HEK293 (cell line): ENCODE results near the gene SIX2.
A peak's percentile ranks its signal among the peaks of the same experiment; 100 is the strongest.

Source experiments
- CTCF ChIP-seq: fragments of 450-650 bp; formaldehyde crosslinking; IDR thresholded peaks from 2 replicates; pipeline ENCODE4 v1.5.1; 2016; ENCODE audit warnings: missing biosample characterization, missing genetic modification characterization
- GLIS1 ChIP-seq: fragments of 450-650 bp; formaldehyde crosslinking; IDR thresholded peaks from 2 replicates; pipeline ENCODE4 v1.5.1; 2016; ENCODE audit warnings: missing biosample characterization, missing genetic modification characterization
- IKZF3 ChIP-seq: fragments of 450-650 bp; IDR thresholded peaks from 2 replicates; pipeline ENCODE4 v1.5.0; 2018; ENCODE audit warnings: missing biosample characterization, mild to moderate bottlenecking, missing genetic modification characterization, moderate library complexity
- KLF10 ChIP-seq: fragments of 450-650 bp; IDR thresholded peaks from 2 replicates; pipeline ENCODE4 v1.5.1; 2018; ENCODE audit warnings: missing biosample characterization, mild to moderate bottlenecking, missing genetic modification characterization
- KLF17 ChIP-seq: fragments of 450-650 bp; formaldehyde crosslinking; IDR thresholded peaks from 2 replicates; pipeline ENCODE4 v1.5.1; 2016; ENCODE audit warnings: missing biosample characterization, missing genetic modification characterization
- PATZ1 ChIP-seq: fragments of 450-650 bp; formaldehyde crosslinking; IDR thresholded peaks from 2 replicates; pipeline ENCODE4 v1.5.1; 2016; ENCODE audit warnings: missing biosample characterization, missing genetic modification characterization
- SALL2 ChIP-seq: fragments of 450-650 bp; formaldehyde crosslinking; IDR thresholded peaks from 2 replicates; pipeline ENCODE4 v1.5.0; 2017; ENCODE audit warnings: missing biosample characterization, mild to moderate bottlenecking, missing genetic modification characterization, borderline replicate concordance
- SP7 ChIP-seq: fragments of 450-650 bp; formaldehyde crosslinking; IDR thresholded peaks from 2 replicates; pipeline ENCODE4 v1.5.1; 2016; ENCODE audit warnings: missing biosample characterization, missing genetic modification characterization
- YY1 ChIP-seq: fragments of 450-650 bp; formaldehyde crosslinking; IDR thresholded peaks from 2 replicates; pipeline ENCODE4 v1.5.1; 2018; ENCODE audit warnings: missing biosample characterization, missing genetic modification characterization
- ZBTB1 ChIP-seq: fragments of 450-650 bp; formaldehyde crosslinking; IDR thresholded peaks from 2 replicates; pipeline ENCODE4 v1.5.1; 2016; ENCODE audit warnings: missing biosample characterization, missing genetic modification characterization
- ZBTB17 ChIP-seq: fragments of 450-650 bp; formaldehyde crosslinking; IDR thresholded peaks from 2 replicates; pipeline ENCODE4 v1.5.1; 2016; ENCODE audit warnings: missing biosample characterization, missing genetic modification characterization
- ZBTB49 ChIP-seq: fragments of 450-650 bp; formaldehyde crosslinking; IDR thresholded peaks from 2 replicates; pipeline ENCODE4 v1.5.1; 2016; ENCODE audit warnings: missing biosample characterization, missing genetic modification characterization, low read depth
- ZBTB6 ChIP-seq: fragments of 450-650 bp; formaldehyde crosslinking; IDR thresholded peaks from 2 replicates; pipeline ENCODE4 v1.5.1; 2017; ENCODE audit warnings: missing biosample characterization, missing genetic modification characterization
- ZBTB8A ChIP-seq: fragments of 450-650 bp; formaldehyde crosslinking; IDR thresholded peaks from 2 replicates; pipeline ENCODE4 v1.5.1; 2016; ENCODE audit warnings: missing biosample characterization, missing genetic modification characterization
- ZEB2 ChIP-seq: fragments of 450-650 bp; formaldehyde crosslinking; IDR thresholded peaks from 2 replicates; pipeline ENCODE4 v1.5.1; 2016; ENCODE audit warnings: missing biosample characterization, missing genetic modification characterization
- ZIC2 ChIP-seq: fragments of 450-650 bp; formaldehyde crosslinking; IDR thresholded peaks from 2 replicates; pipeline ENCODE4 v1.5.1; 2016; ENCODE audit warnings: missing biosample characterization, missing genetic modification characterization
- ZNF10 ChIP-seq: fragments of 450-650 bp; formaldehyde crosslinking; IDR thresholded peaks from 2 replicates; pipeline ENCODE4 v1.5.1; 2017; ENCODE audit warnings: missing biosample characterization, missing genetic modification characterization
- ZNF133 ChIP-seq: fragments of 450-650 bp; formaldehyde crosslinking; IDR thresholded peaks from 2 replicates; pipeline ENCODE4 v1.5.1; 2016; ENCODE audit warnings: missing biosample characterization, missing genetic modification characterization
- ZNF184 ChIP-seq: fragments of 450-650 bp; IDR thresholded peaks from 2 replicates; pipeline ENCODE4 v1.5.1; 2018; ENCODE audit warnings: missing biosample characterization, mild to moderate bottlenecking, missing genetic modification characterization
- ZNF19 ChIP-seq: fragments of 450-650 bp; formaldehyde crosslinking; IDR thresholded peaks from 2 replicates; pipeline ENCODE4; 2016; ENCODE audit warnings: missing biosample characterization, missing genetic modification characterization, low read depth
- ZNF214 ChIP-seq: fragments of 450-650 bp; formaldehyde crosslinking; IDR thresholded peaks from 2 replicates; pipeline ENCODE4 v1.5.1; 2017; ENCODE audit warnings: missing biosample characterization, mild to moderate bottlenecking, missing genetic modification characterization, borderline replicate concordance
- ZNF341 ChIP-seq: fragments of 450-650 bp; formaldehyde crosslinking; IDR thresholded peaks from 2 replicates; pipeline ENCODE4; 2016; ENCODE audit warnings: low read depth, missing biosample characterization, missing genetic modification characterization
- ZNF501 ChIP-seq: fragments of 450-650 bp; formaldehyde crosslinking; IDR thresholded peaks from 2 replicates; pipeline ENCODE4 v1.5.1; 2016; ENCODE audit warnings: missing biosample characterization, missing genetic modification characterization
- ZNF510 ChIP-seq: fragments of 450-650 bp; formaldehyde crosslinking; IDR thresholded peaks from 2 replicates; pipeline ENCODE4 v1.5.1; 2018; ENCODE audit warnings: mild to moderate bottlenecking, missing genetic modification characterization, missing biosample characterization; ENCODE audit not compliant: insufficient replicate concordance
- ZNF544 ChIP-seq: fragments of 450-650 bp; formaldehyde crosslinking; IDR thresholded peaks from 2 replicates; pipeline ENCODE4 v1.5.0; 2017; ENCODE audit warnings: missing biosample characterization, missing genetic modification characterization
- ZNF549 ChIP-seq: fragments of 450-650 bp; IDR thresholded peaks from 2 replicates; pipeline ENCODE4 v1.5.1; 2018; ENCODE audit warnings: missing biosample characterization, missing genetic modification characterization, mild to moderate bottlenecking, inconsistent platforms, moderate library complexity
- ZNF555 ChIP-seq: fragments of 450-650 bp; formaldehyde crosslinking; conservative IDR thresholded peaks from 2 replicates; pipeline ENCODE4 v1.5.1; 2017; ENCODE audit warnings: missing biosample characterization, mild to moderate bottlenecking, missing genetic modification characterization, inconsistent platforms
- ZNF664 ChIP-seq: fragments of 450-650 bp; formaldehyde crosslinking; IDR thresholded peaks from 2 replicates; pipeline ENCODE4 v1.5.1; 2016; ENCODE audit warnings: missing biosample characterization, missing genetic modification characterization
- ZNF692 ChIP-seq: fragments of 450-650 bp; formaldehyde crosslinking; IDR thresholded peaks from 2 replicates; pipeline ENCODE4 v1.5.1; 2016; ENCODE audit warnings: missing biosample characterization, missing genetic modification characterization
- ZNF843 ChIP-seq: fragments of 450-650 bp; formaldehyde crosslinking; IDR thresholded peaks from 2 replicates; pipeline ENCODE4 v1.5.1; 2016; ENCODE audit warnings: missing biosample characterization, missing genetic modification characterization
- ZSCAN30 ChIP-seq: fragments of 450-650 bp; IDR thresholded peaks from 2 replicates; pipeline ENCODE4 v1.5.1; 2018; ENCODE audit warnings: missing biosample characterization, mild to moderate bottlenecking, missing genetic modification characterization, moderate library complexity

The SIX2 gene

GRCh38 chr2:45014016-45014702 lies 4.9 kb upstream of the SIX2 start (continued):
- TF ChIP-seq ZNF692 (tag by site-specific recombination) (peak; percentile 44; the same call in 1 of the 2 replicates), ZIC2 (tag by site-specific recombination) (peak; percentile 39), IKZF3 (no peak), ZNF214 (tag by site-specific recombination) (no peak), KLF10 (tag by site-specific recombination) (no peak), ZBTB49 (tag by site-specific recombination) (no peak), ZSCAN30 (tag by site-specific recombination) (peak; percentile 34; the same call in 1 of the 2 replicates), ZNF10 (tag by site-specific recombination) (no peak), ZNF184 (tag by site-specific recombination) (no peak), ZBTB1 (tag by site-specific recombination) (no peak), SALL2 (tag by site-specific recombination) (no peak), ZNF19 (tag by site-specific recombination) (no peak), ZNF843 (no peak), ZNF664 (no peak), ZNF544 (no peak), ZBTB6 (0 out of 2 replicates have a peak, but pooled peaks have one; percentile 7), GLIS1 (tag by site-specific recombination) (peak; percentile 9; the same call in 1 of the 2 replicates), ZNF549 (tag by site-specific recombination) (no peak), YY1 (tag by site-specific recombination) (0 out of 2 replicates have a peak, but pooled peaks have one; percentile 27), ZNF555 (no peak), ZBTB8A (peak; percentile 45; the same call in 1 of the 2 replicates), ZNF133 (tag by site-specific recombination) (no peak), ZNF510 (tag by site-specific recombination) (no peak), ZNF501 (tag by site-specific recombination) (0 out of 2 replicates have a peak, but pooled peaks have one; percentile 45), ZEB2 (no peak), ZNF341 (tag by site-specific recombination) (peak; percentile 30; the same call in 1 of the 2 replicates), CTCF (tag by site-specific recombination) (no peak), PATZ1 (tag by site-specific recombination) (0 out of 2 replicates have a peak, but pooled peaks have one; percentile 19), SP7 (tag by site-specific recombination) (peak; percentile 32; the same call in 1 of the 2 replicates), ZBTB17 (tag by site-specific recombination) (peak; percentile 74), KLF17 (tag by site-specific recombination) (0 out of 2 replicates have a peak, but pooled peaks have one; percentile 26)
